HepG2 (cell line): ENCODE measurements around the gene TSSK3. TPM values are rescaled to one million over a fixed set of nuclear protein-coding genes. Genes with fewer than 3 reads are reported as not detected.
A peak's percentile ranks its signal among the peaks of the same experiment; 100 is the strongest.

ENCODE experiments used
- ARNT2 ChIP-seq: sonication (generic); formaldehyde crosslinking; IDR thresholded peaks from 2 replicates; pipeline ENCODE4 v1.8.0; 2022; ENCODE audit warnings: mild to moderate bottlenecking, low read depth, missing genetic modification reagents, moderate library complexity
- BRD4 ChIP-seq: sonication (generic); formaldehyde crosslinking; IDR thresholded peaks from 2 replicates; pipeline ENCODE4 v1.4.0; 2020; ENCODE audit warnings: missing genetic modification reagents
- CEBPB ChIP-seq: IDR thresholded peaks from 2 replicates; pipeline ENCODE4 v1.6.1; 2011; ENCODE audit warnings: low read depth, low read length, improper control_type of control experiment, borderline replicate concordance
- DBP ChIP-seq: sonication (generic); formaldehyde crosslinking; IDR thresholded peaks from 2 replicates; pipeline ENCODE4 v1.4.0; 2020; ENCODE audit warnings: missing genetic modification reagents; ENCODE audit errors: not compliant biosample characterization
- DR1 ChIP-seq: sonication (generic); formaldehyde crosslinking; IDR thresholded peaks from 2 replicates; pipeline ENCODE4 v1.8.0; 2021; ENCODE audit warnings: mild to moderate bottlenecking, missing genetic modification reagents, inconsistent platforms
- FOXP4 ChIP-seq: sonication (generic); formaldehyde crosslinking; IDR thresholded peaks from 2 replicates; pipeline ENCODE4 v1.4.0; 2020; ENCODE audit warnings: missing genetic modification reagents
- HDAC2 ChIP-seq: sonication (generic); formaldehyde crosslinking; IDR thresholded peaks from 2 replicates; pipeline ENCODE4 v1.4.0; 2020; ENCODE audit warnings: missing genetic modification reagents
- HIC2 ChIP-seq: sonication (generic); formaldehyde crosslinking; IDR thresholded peaks from 2 replicates; pipeline ENCODE4 v1.9.0; 2022; ENCODE audit warnings: low read depth, missing genetic modification reagents
- HNF4G ChIP-seq, 2 experiments: sonication (generic) in 1 of 2; formaldehyde crosslinking in 1 of 2; IDR thresholded peaks; 2 replicates each; pipeline versions ENCODE4 v1.4.0 to v1.6.1; 2011 to 2020; ENCODE audit warnings: borderline replicate concordance in 2 of 2, low read depth in 2 of 2, mild to moderate bottlenecking in 2 of 2, low read length in 1 of 2, missing genetic modification reagents in 1 of 2, moderate library complexity in 1 of 2
- KDM3A ChIP-seq: IDR thresholded peaks from 2 replicates; pipeline ENCODE4 v1.6.1; 2018; ENCODE audit warnings: low read depth, missing compliant biosample characterization
- KLF16 ChIP-seq, 2 experiments: sonication (generic) in 1 of 2; formaldehyde crosslinking in 1 of 2; IDR thresholded peaks; 2 replicates each; pipeline versions ENCODE4 v1.6.1 to v1.8.0; 2016 to 2023; ENCODE audit warnings: missing genetic modification reagents in 2 of 2, missing compliant biosample characterization in 1 of 2
- MXD3 ChIP-seq: IDR thresholded peaks from 2 replicates; pipeline ENCODE4 v1.6.1; 2016; ENCODE audit warnings: mild to moderate bottlenecking, missing biosample characterization, missing genetic modification reagents
- MYC ChIP-seq: sonication (generic); formaldehyde crosslinking; IDR thresholded peaks from 2 replicates; pipeline ENCODE4 v1.9.0; 2021; ENCODE audit warnings: missing genetic modification reagents, borderline replicate concordance
- PAX8 ChIP-seq: sonication (generic); formaldehyde crosslinking; IDR thresholded peaks from 2 replicates; pipeline ENCODE4 v1.8.0; 2022; ENCODE audit warnings: mild to moderate bottlenecking, missing genetic modification reagents, borderline replicate concordance
- SMAD3 ChIP-seq: sonication (generic); formaldehyde crosslinking; IDR thresholded peaks from 2 replicates; pipeline ENCODE4 v1.4.0; 2020; ENCODE audit warnings: missing genetic modification reagents
- SNAI1 ChIP-seq: sonication (generic); formaldehyde crosslinking; IDR thresholded peaks from 2 replicates; pipeline ENCODE4 v1.5.0; 2020; ENCODE audit warnings: mild to moderate bottlenecking, missing genetic modification reagents, borderline replicate concordance
- TOPORS ChIP-seq: sonication (generic); formaldehyde crosslinking; IDR thresholded peaks from 2 replicates; pipeline ENCODE4 v1.8.0; 2023; ENCODE audit warnings: mild to moderate bottlenecking, missing genetic modification reagents
- ZBTB3 ChIP-seq: sonication (generic); formaldehyde crosslinking; IDR thresholded peaks from 2 replicates; pipeline ENCODE4 v1.4.0; 2020; ENCODE audit warnings: low read depth, mild to moderate bottlenecking, moderate library complexity, missing genetic modification reagents, borderline replicate concordance
- ZBTB43 ChIP-seq: sonication (generic); formaldehyde crosslinking; conservative IDR thresholded peaks from 2 replicates; pipeline ENCODE4 v1.4.0; 2020; ENCODE audit warnings: missing genetic modification reagents
- ZNF512 ChIP-seq: sonication (generic); formaldehyde crosslinking; IDR thresholded peaks from 2 replicates; pipeline ENCODE4 v1.4.0; 2020; ENCODE audit warnings: mild to moderate bottlenecking, missing genetic modification reagents
- ZSCAN20 ChIP-seq: sonication (generic); formaldehyde crosslinking; IDR thresholded peaks from 2 replicates; pipeline ENCODE4 v1.4.0; 2020; ENCODE audit warnings: missing genetic modification reagents, mild to moderate bottlenecking, borderline replicate concordance
- polyA plus RNA-seq, 8 experiments: library from polyadenylated mRNA; depleted of rRNA in 3 of 8; stranded (reverse) in 7 of 8; unstranded in 1 of 8; fragments of >200 nt; fragmentation: Illumina TruSeq in 4 of 8; extraction: Trizol in 4 of 8; gene quantifications; 2 replicates each; pipeline versions ENCODE4 v1.2.1 to v1.2.3, GENCODE V29; 2011 to 2016; ENCODE audit warnings: low read depth in 4 of 8, missing spikeins in 1 of 8, mixed read lengths in 1 of 8; ENCODE audit not compliant: insufficient read depth in 1 of 8
- total RNA-seq, 5 experiments: library from RNA; depleted of rRNA; stranded (reverse); fragments of >200 nt; fragmentation: Illumina TruSeq; extraction: Trizol; gene quantifications; 2 replicates each; pipeline ENCODE4 v1.2.3, GENCODE V29; 2016; ENCODE audit warnings: low read depth in 1 of 5

Gene TSSK3
- total and polyA plus RNA-seq, 2 of the 13 experiments (the other 11 are each of a cell fraction or from before 2014, with no cell fraction given): 1.0 to 1.1 TPM

- TF ChIP-seq DR1 (no peak), KDM3A (no peak), ZNF512 (CRISPR knock-in tag) (0 out of 2 replicates have a peak, but pooled peaks have one; percentile 26), ZSCAN20 (CRISPR knock-in tag) (0 out of 2 replicates have a peak, but pooled peaks have one; percentile 50), HDAC2 (CRISPR knock-in tag) (0 out of 2 replicates have a peak, but pooled peaks have one; percentile 2), PAX8 (no peak), TOPORS (CRISPR knock-in tag) (no peak), HNF4G (IDR thresholded peaks at IDR 0.05; ENCODE audit: borderline replicate concordance, low read depth, low read length) (no peak), HNF4G (CRISPR knock-in tag; IDR thresholded peaks at IDR 0.05; ENCODE audit: borderline replicate concordance, low read depth) (0 out of 2 replicates have a peak, but pooled peaks have one; percentile 10), MXD3 (CRISPR knock-in tag) (0 out of 2 replicates have a peak, but pooled peaks have one; percentile 21), MYC (CRISPR knock-in tag) (no peak), SNAI1 (CRISPR knock-in tag) (0 out of 2 replicates have a peak, but pooled peaks have one; percentile 74), BRD4 (CRISPR knock-in tag) (0 out of 2 replicates have a peak, but pooled peaks have one; percentile 47), ARNT2 (CRISPR knock-in tag) (peak; percentile 35; the same call in 1 of the 2 replicates), KLF16 (CRISPR knock-in tag; IDR thresholded peaks at IDR 0.05) (0 out of 4 replicates have a peak, but pooled peaks of 1 of the 2 experiments have one; percentile 17), DBP (CRISPR knock-in tag) (peak; percentile 62), ZBTB43 (CRISPR knock-in tag) (0 out of 2 replicates have a peak, but pooled peaks have one; percentile 13), SMAD3 (0 out of 2 replicates have a peak, but pooled peaks have one; percentile 31), ZBTB3 (CRISPR knock-in tag) (no peak), CEBPB (no peak), FOXP4 (CRISPR knock-in tag) (0 out of 2 replicates have a peak, but pooled peaks have one; percentile 2), HIC2 (CRISPR knock-in tag) (0 out of 2 replicates have a peak, but pooled peaks have one; percentile 25)
These were observed 31.4 kb downstream of the TSSK3 start (continued) for GRCh38 chr1:32393832-32394140.
